CD4-positive, CD25-positive, alpha-beta regulatory T cell (primary cell): ENCODE data around the gene ARRDC1. TPM values are rescaled to one million over a fixed set of nuclear protein-coding genes. Genes with fewer than 3 reads are reported as not detected.

Experiments used
- ATAC-seq, 2 donors: fragments of 150-1000 bp; cut with Tn5 transposase; one replicate each; pipeline ENCODE4 v1.10.0; 2021; ENCODE audit warnings: low read depth in 2 of 2, moderate number of reproducible peaks in 2 of 2, moderate library complexity in 1 of 2
- DNase-seq, 3 donors: peaks; one replicate each; pipeline versions ENCODE4 v3.0.0 to v3.0.0-alpha.2; 2012 to 2022; ENCODE audit warnings: mixed read lengths in 1 of 3
- H3K27ac ChIP-seq: one replicate; pipeline ENCODE4 v1.7.0; 2013; ENCODE audit warnings: mild to moderate bottlenecking, low read length; ENCODE audit not compliant: insufficient read depth, poor library complexity, severe bottlenecking
- H3K27me3 ChIP-seq: one replicate; pipeline ENCODE4 v1.7.0; 2013; ENCODE audit warnings: low read length; ENCODE audit not compliant: control insufficient read depth, insufficient read depth
- H3K36me3 ChIP-seq: one replicate; pipeline ENCODE4 v1.7.0; 2013; ENCODE audit warnings: mild to moderate bottlenecking, low read length, moderate library complexity; ENCODE audit not compliant: control insufficient read depth, insufficient read depth
- H3K4me1 ChIP-seq: 2 replicates; pipeline ENCODE4 v1.7.0; 2013; ENCODE audit warnings: mild to moderate bottlenecking, low read length; ENCODE audit not compliant: insufficient read depth, control insufficient read depth, poor library complexity, severe bottlenecking
- H3K4me3 ChIP-seq: one replicate; pipeline ENCODE4 v1.7.0; 2013; ENCODE audit warnings: low read depth, mild to moderate bottlenecking, low read length, moderate library complexity
- H3K9me3 ChIP-seq, 2 experiments: 1 replicate in 1 of 2; 2 replicates in 1 of 2; pipeline ENCODE4 v1.7.0; 2013; ENCODE audit warnings: low read length in 2 of 2, mild to moderate bottlenecking in 1 of 2, moderate library complexity in 1 of 2; ENCODE audit not compliant: control insufficient read depth in 2 of 2
- H3K27ac Mint-ChIP-seq, 3 donors: one replicate each; pipeline ENCODE4 v1.8.0; 2020 to 2022; ENCODE audit warnings: mild to moderate bottlenecking in 3 of 3, mixed read lengths in 3 of 3, moderate library complexity in 2 of 3
- H3K27me3 Mint-ChIP-seq: one replicate; pipeline ENCODE4 v1.8.0; 2022; ENCODE audit warnings: mild to moderate bottlenecking, mixed read lengths
- H3K36me3 Mint-ChIP-seq: one replicate; pipeline ENCODE4 v1.8.0; 2020; ENCODE audit warnings: mixed read lengths
- H3K4me1 Mint-ChIP-seq, 4 donors: one replicate each; pipeline ENCODE4 v1.8.0; 2020 to 2022; ENCODE audit warnings: mixed read lengths in 4 of 4, mild to moderate bottlenecking in 1 of 4
- H3K4me3 Mint-ChIP-seq, 4 donors: one replicate each; pipeline ENCODE4 v1.8.0; 2020 to 2022; ENCODE audit warnings: mild to moderate bottlenecking in 4 of 4, mixed read lengths in 4 of 4, moderate library complexity in 3 of 4
- H3K9me3 Mint-ChIP-seq, 7 donors: one replicate each; pipeline ENCODE4 v1.8.0; 2020 to 2022; ENCODE audit warnings: mixed read lengths in 7 of 7, mild to moderate bottlenecking in 3 of 7, moderate library complexity in 2 of 7
- polyA plus RNA-seq, 4 donors: library from polyadenylated mRNA; unstranded; fragments of 300-500 nt; fragmentation: Illumina TruSeq; gene quantifications; one replicate each; pipeline ENCODE4 v1.2.3, GENCODE V29; 2021
- total RNA-seq: library from RNA; stranded (reverse); gene quantifications from one replicate; pipeline ENCODE4 v1.2.3, GENCODE V29; 2022

ARRDC1 gene
- total and polyA plus RNA-seq, 5 donors from 2014 or later: 45.5 to 73.4 (median 52.3) TPM

GRCh38 chr9:137588311-137588710 lies 17.2 kb upstream of the ARRDC1 start:
- Mint-ChIP-seq H3K36me3 (peaks cover 12% of the 10 kb centered on the region), H3K4me1 (peaks cover 0 to 26% (median 5%) of the 10 kb centered on the region in 4 donors), H3K4me3 (peak overlapping the region; percentile 74 to 92 (median 87)), H3K27me3 (no peaks in the 10 kb centered on the region), H3K9me3 (no peaks in the 10 kb centered on the region), H3K27ac (peak overlapping the region in 1 of 3 donors; percentile 83)
- no peak for ATAC-seq
- H3K27me3 ChIP-seq: no peaks in the 10 kb centered on the region
- no peak overlapping the region for H3K27ac ChIP-seq
- H3K9me3 ChIP-seq: no peaks in the 10 kb centered on the region
- no peak overlapping the region for H3K4me3 ChIP-seq
- H3K4me1 ChIP-seq: peaks cover 19% of the 10 kb centered on the region
- DNase-seq: no peak
- H3K36me3 ChIP-seq: peaks cover 23% of the 10 kb centered on the region

DNA sequence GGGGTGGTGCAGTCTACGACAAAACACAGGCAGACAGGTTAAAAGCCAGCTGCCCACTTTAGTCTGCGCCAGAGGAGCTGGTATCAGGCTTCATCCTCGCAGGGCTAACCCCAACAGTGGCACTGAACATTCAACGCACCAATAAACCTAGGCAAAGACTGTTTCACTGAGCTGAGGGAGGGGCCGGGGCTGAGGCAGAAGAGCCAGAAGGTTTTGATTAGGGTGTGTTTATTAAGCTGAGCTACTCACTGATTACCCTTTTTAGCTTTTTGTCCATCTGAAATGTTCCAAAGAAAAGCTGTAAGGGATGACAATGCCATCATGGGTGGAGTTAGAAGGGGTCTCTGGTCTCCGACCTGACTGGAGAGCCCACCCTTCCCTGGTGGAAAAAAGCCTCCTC lies 16.6 kb upstream of the ARRDC1 start:
- Mint-ChIP-seq H3K36me3 (peaks cover 12% of the 10 kb centered on the region), H3K4me1 (peaks cover 0 to 23% (median 5%) of the 10 kb centered on the region in 4 donors), H3K4me3 (peak overlapping the region; percentile 74 to 92 (median 89)), H3K27ac (peak overlapping the region in 2 of 3 donors; percentile 63 to 69), H3K27me3 (no peaks in the 10 kb centered on the region), H3K9me3 (no peaks in the 10 kb centered on the region)
- ATAC-seq (no peak), DNase-seq (no peak)
- Histone ChIP-seq H3K36me3 (peaks cover 23% of the 10 kb centered on the region), H3K9me3 (no peaks in the 10 kb centered on the region), H3K27me3 (no peaks in the 10 kb centered on the region), H3K4me3 (no peak overlapping the region), H3K4me1 (peaks cover 19% of the 10 kb centered on the region), H3K27ac (no peak overlapping the region)

GRCh38 chr9:137589441-137590122 lies 15.9 kb upstream of the ARRDC1 start:
- peaks cover 12% of the 10 kb centered on the region for H3K36me3 Mint-ChIP-seq
- no peaks in the 10 kb centered on the region for H3K27me3 Mint-ChIP-seq
- Histone ChIP-seq H3K27me3 (no peaks in the 10 kb centered on the region), H3K4me3 (no peak overlapping the region), H3K36me3 (peaks cover 23% of the 10 kb centered on the region), H3K9me3 (no peaks in the 10 kb centered on the region), H3K27ac (no peak overlapping the region), H3K4me1 (peaks cover 19% of the 10 kb centered on the region)
- ATAC-seq (no peak), DNase-seq (peak in 1 of 3 donors; percentile 39)
- H3K9me3 Mint-ChIP-seq: no peaks in the 10 kb centered on the region
- H3K27ac Mint-ChIP-seq: peak overlapping the region in 2 of 3 donors; percentile 48 to 87
- peak overlapping the region; percentile 86 to 93 (median 92) for H3K4me3 Mint-ChIP-seq
- H3K4me1 Mint-ChIP-seq: peaks cover 0 to 23% (median 5%) of the 10 kb centered on the region in 4 donors

- Mint-ChIP-seq H3K27me3 (no peaks in the 10 kb centered on the region), H3K9me3 (no peaks in the 10 kb centered on the region), H3K36me3 (peaks cover 12% of the 10 kb centered on the region), H3K4me1 (peaks cover 0 to 23% (median 5%) of the 10 kb centered on the region in 4 donors), H3K27ac (no peak overlapping the region), H3K4me3 (peak overlapping the region in 1 of 4 donors; percentile 88)
- no peaks in the 10 kb centered on the region for H3K9me3 ChIP-seq
- peaks cover 19% of the 10 kb centered on the region for H3K4me1 ChIP-seq
- DNase-seq (peak in 1 of 3 donors; percentile 21), ATAC-seq (no peak)
- H3K4me3 ChIP-seq: no peak overlapping the region
- no peak overlapping the region for H3K27ac ChIP-seq
- no peaks in the 10 kb centered on the region for H3K27me3 ChIP-seq
- peaks cover 23% of the 10 kb centered on the region for H3K36me3 ChIP-seq
These were observed 15.4 kb upstream of the ARRDC1 start for GRCh38 chr9:137590123-137590468.

GRCh38 chr9:137590469-137591383 lies 14.8 kb upstream of the ARRDC1 start, which contains the start of gene ZMYND19:
Gene ZMYND19, minus strand, starts transcription at chr9:137590512. Its CDS starts 249 bp downstream, at chr9:137590263.
- Histone ChIP-seq H3K4me3 (no peak within 1 kb of the TSS), H3K4me1 (peaks cover 19% of the 10 kb centered on the region), H3K27ac (peak within 1 kb of the TSS; percentile 66), H3K9me3 (no peaks in the 10 kb centered on the region), H3K36me3 (peaks cover 19% of the 10 kb centered on the region), H3K27me3 (no peaks in the 10 kb centered on the region)
- H3K27ac Mint-ChIP-seq: peak within 1 kb of the TSS; percentile 52 to 94 (median 60)
- peak; percentile 98 to 99 for ATAC-seq
- DNase-seq: peak; percentile 84 to 91 (median 86)
- peaks cover 0 to 23% (median 5%) of the 10 kb centered on the region in 4 donors for H3K4me1 Mint-ChIP-seq
- H3K27me3 Mint-ChIP-seq: no peaks in the 10 kb centered on the region
- no peaks in the 10 kb centered on the region for H3K9me3 Mint-ChIP-seq
- H3K36me3 Mint-ChIP-seq: peaks cover 12% of the 10 kb centered on the region
- H3K4me3 Mint-ChIP-seq: peak within 1 kb of the TSS; percentile 92 to 97 (median 94)

DNA sequence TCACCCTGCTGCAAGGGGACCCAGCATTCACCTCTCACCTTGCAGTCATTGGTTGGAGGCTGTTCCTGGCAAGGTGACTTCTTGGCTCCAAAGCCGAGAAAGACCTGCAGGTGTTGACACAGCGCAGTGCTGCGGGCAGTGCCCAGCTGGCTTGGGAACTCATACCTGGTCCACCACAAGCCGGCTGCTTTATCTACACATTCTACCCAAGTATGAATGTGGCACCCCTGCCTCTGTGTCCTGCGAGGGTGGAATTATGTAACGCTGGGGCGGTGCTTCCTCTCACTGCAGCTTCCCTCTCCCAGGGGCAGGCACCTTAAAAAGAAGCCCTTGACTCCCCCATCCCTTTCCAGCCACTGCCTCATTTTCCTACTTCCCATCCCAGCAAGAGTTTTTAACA lies 12.7 kb upstream of the ARRDC1 start:
- Mint-ChIP-seq H3K36me3 (peaks cover 4% of the 10 kb centered on the region), H3K4me1 (peaks cover 0 to 21% (median 5%) of the 10 kb centered on the region in 4 donors), H3K4me3 (peak overlapping the region; percentile 33 to 72 (median 53)), H3K9me3 (no peaks in the 10 kb centered on the region), H3K27me3 (no peaks in the 10 kb centered on the region), H3K27ac (no peak overlapping the region)
- Histone ChIP-seq H3K27ac (no peak overlapping the region), H3K36me3 (peaks cover 5% of the 10 kb centered on the region), H3K9me3 (no peaks in the 10 kb centered on the region), H3K4me1 (peaks cover 19% of the 10 kb centered on the region), H3K27me3 (no peaks in the 10 kb centered on the region), H3K4me3 (no peak overlapping the region)
- ATAC-seq: no peak
- DNase-seq: no peak

DNA sequence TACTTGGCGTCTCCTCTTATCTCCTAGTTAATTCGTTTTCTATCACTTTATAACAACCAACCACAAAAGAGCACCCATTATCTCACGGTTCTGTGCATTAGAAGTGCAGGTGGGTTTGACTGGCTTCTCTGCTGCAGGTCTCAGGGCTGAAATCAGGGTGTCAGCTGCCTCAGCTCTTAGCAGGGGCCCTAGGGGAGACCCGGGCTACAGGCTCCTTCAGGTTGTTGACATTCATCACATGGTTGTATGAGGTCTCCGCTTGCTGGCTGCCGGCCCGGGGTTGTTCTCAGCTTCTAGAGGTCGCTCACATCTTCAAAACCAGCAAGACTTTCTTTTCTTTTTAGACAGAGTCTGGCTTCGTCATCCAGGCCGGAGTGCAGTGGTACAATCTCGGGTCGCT lies 12.3 kb upstream of the ARRDC1 start:
- Histone ChIP-seq H3K36me3 (peaks cover under 1% of the 10 kb centered on the region), H3K27ac (no peak overlapping the region), H3K4me3 (no peak overlapping the region), H3K9me3 (no peaks in the 10 kb centered on the region), H3K27me3 (no peaks in the 10 kb centered on the region), H3K4me1 (peaks cover 19% of the 10 kb centered on the region)
- no peak overlapping the region for H3K27ac Mint-ChIP-seq
- H3K4me3 Mint-ChIP-seq: peak overlapping the region; percentile 33 to 72 (median 53)
- H3K36me3 Mint-ChIP-seq: peaks cover under 1% of the 10 kb centered on the region
- DNase-seq: no peak
- H3K4me1 Mint-ChIP-seq: peaks cover 0 to 17% (median 4%) of the 10 kb centered on the region in 4 donors
- H3K9me3 Mint-ChIP-seq: no peaks in the 10 kb centered on the region
- H3K27me3 Mint-ChIP-seq: no peaks in the 10 kb centered on the region
- ATAC-seq: no peak
